Loucy (cell line): ENCODE data around the gene HADH.

Experiments
- CTCF ChIP-seq: fragments of 200-600 bp; sonication (generic); conservative IDR thresholded peaks from 2 replicates; pipeline ENCODE4 v1.5.1; 2014; ENCODE audit warnings: mild to moderate bottlenecking, antibody characterized with exemption, low read length
- EZH2phosphoT487 ChIP-seq: fragments of 200-600 bp; IDR thresholded peaks from 2 replicates; pipeline ENCODE4 v1.6.1; 2018; ENCODE audit warnings: antibody characterized with exemption, mild to moderate bottlenecking, moderate library complexity, borderline replicate concordance

- TF ChIP-seq EZH2phosphoT487 (no peak), CTCF (no peak)
These were observed 81.1 kb downstream of the HADH start for GRCh38 chr4:108070775-108071174.
